Measurements from ENCODE around the gene NT5DC1.

The NT5DC1 gene

GRCh38 chr6:116073765-116074440 is 26.8 kb upstream of the NT5DC1 start:
- Histone ChIP-seq H3K27me3 (ENCODE audit: insufficient read depth, low read length, poor library complexity, severe bottlenecking) (no peaks in the 10 kb centered on the region), H4K20me1 (ENCODE audit: insufficient read depth, low read length, poor library complexity, severe bottlenecking) (no peaks in the 10 kb centered on the region), H3K9me2 (replicated peaks; ENCODE audit: low read depth, low read length) (no peaks in the 10 kb centered on the region), H3F3A (ENCODE audit: low read depth) (no peaks in the 10 kb centered on the region), H3K9ac (ENCODE audit: low read depth, low read length, poor library complexity, severe bottlenecking) (no peak overlapping the region), H3K4me1 (ENCODE audit: insufficient read depth, low read length, poor library complexity, severe bottlenecking) (no peaks in the 10 kb centered on the region), H3K36me3 (ENCODE audit: insufficient read depth, low read length) (no peaks in the 10 kb centered on the region), H3K9me3 (ENCODE audit: insufficient read depth, low read depth, low read length) (no peaks in the 10 kb centered on the region), H3K4me2 (ENCODE audit: low read depth, low read length, poor library complexity, severe bottlenecking) (no peak overlapping the region), H3K4me3 (ENCODE audit: low read length, poor library complexity, severe bottlenecking) (no peak overlapping the region), H3K79me2 (ENCODE audit: insufficient read depth, low read length) (no peaks in the 10 kb centered on the region), H2AFZ (ENCODE audit: low read length) (no peak overlapping the region)
- TF ChIP-seq EZH2phosphoT487 (IDR thresholded peaks at IDR 0.05; ENCODE audit: borderline replicate concordance) (no peak), CTCF (conservative IDR thresholded peaks at IDR 0.05; ENCODE audit: low read length) (no peak)

GRCh38 chr6:116074732-116075390 is 25.8 kb upstream of the NT5DC1 start:
- no peak overlapping the region for H2AFZ ChIP-seq (ENCODE audit: low read length)
- no peaks in the 10 kb centered on the region for H3K9me2 ChIP-seq (replicated peaks; ENCODE audit: low read depth, low read length)
- no peak overlapping the region for H3K4me3 ChIP-seq (ENCODE audit: low read length, poor library complexity, severe bottlenecking)
- no peak overlapping the region for H3K4me2 ChIP-seq (ENCODE audit: low read depth, low read length, poor library complexity, severe bottlenecking)
- no peak overlapping the region for H3K9ac ChIP-seq (ENCODE audit: low read depth, low read length, poor library complexity, severe bottlenecking)
- no peaks in the 10 kb centered on the region for H4K20me1 ChIP-seq (ENCODE audit: insufficient read depth, low read length, poor library complexity, severe bottlenecking)
- no peaks in the 10 kb centered on the region for H3F3A ChIP-seq (ENCODE audit: low read depth)
- H3K27me3 ChIP-seq (ENCODE audit: insufficient read depth, low read length, poor library complexity, severe bottlenecking) = no peaks in the 10 kb centered on the region
- no peaks in the 10 kb centered on the region for H3K9me3 ChIP-seq (ENCODE audit: insufficient read depth, low read depth, low read length)
- no peak for TF ChIP-seq CTCF (conservative IDR thresholded peaks at IDR 0.05; ENCODE audit: low read length)
- TF ChIP-seq EZH2phosphoT487 (IDR thresholded peaks at IDR 0.05; ENCODE audit: borderline replicate concordance) = no peak
- no peaks in the 10 kb centered on the region for H3K79me2 ChIP-seq (ENCODE audit: insufficient read depth, low read length)
- H3K4me1 ChIP-seq (ENCODE audit: insufficient read depth, low read length, poor library complexity, severe bottlenecking) = no peaks in the 10 kb centered on the region
- no peaks in the 10 kb centered on the region for H3K36me3 ChIP-seq (ENCODE audit: insufficient read depth, low read length)

GRCh38 chr6:116078522-116078921 is 22.1 kb upstream of the NT5DC1 start:
- no peaks in the 10 kb centered on the region for H3F3A ChIP-seq (ENCODE audit: low read depth)
- no peaks in the 10 kb centered on the region for H3K9me3 ChIP-seq (ENCODE audit: insufficient read depth, low read depth, low read length)
- no peaks in the 10 kb centered on the region for H3K9me2 ChIP-seq (replicated peaks; ENCODE audit: low read depth, low read length)
- H4K20me1 ChIP-seq (ENCODE audit: insufficient read depth, low read length, poor library complexity, severe bottlenecking) = no peaks in the 10 kb centered on the region
- no peaks in the 10 kb centered on the region for H3K79me2 ChIP-seq (ENCODE audit: insufficient read depth, low read length)
- TF ChIP-seq CTCF (conservative IDR thresholded peaks at IDR 0.05; ENCODE audit: low read length) (peak; percentile 31), EZH2phosphoT487 (IDR thresholded peaks at IDR 0.05; ENCODE audit: borderline replicate concordance) (no peak)
- H3K9ac ChIP-seq (ENCODE audit: low read depth, low read length, poor library complexity, severe bottlenecking) = no peak overlapping the region
- no peaks in the 10 kb centered on the region for H3K4me1 ChIP-seq (ENCODE audit: insufficient read depth, low read length, poor library complexity, severe bottlenecking)
- H3K4me2 ChIP-seq (ENCODE audit: low read depth, low read length, poor library complexity, severe bottlenecking) = no peak overlapping the region
- no peaks in the 10 kb centered on the region for H3K27me3 ChIP-seq (ENCODE audit: insufficient read depth, low read length, poor library complexity, severe bottlenecking)
- no peak overlapping the region for H2AFZ ChIP-seq (ENCODE audit: low read length)
- H3K4me3 ChIP-seq (ENCODE audit: low read length, poor library complexity, severe bottlenecking) = no peak overlapping the region
- H3K36me3 ChIP-seq (ENCODE audit: insufficient read depth, low read length) = no peaks in the 10 kb centered on the region

Data from Loucy (cell line).